Activated CD4-positive, alpha-beta T cell treated with anti-CD3 and anti-CD28 coated beads for 36 hours (primary cell): ENCODE results near the gene GPR149. TPM values are rescaled to one million over a fixed set of nuclear protein-coding genes. Genes with fewer than 3 reads are reported as not detected.

Source experiments
- ATAC-seq: fragments of 200-7000 bp; cut with Tn5 transposase; one replicate; pipeline ENCODE4 v1.10.0; 2021; ENCODE audit warnings: mild to moderate bottlenecking, moderate library complexity
- CTCF ChIA-PET: fragments of 350-600 bp; sonication (Branson Sonifier 250); formaldehyde crosslinking; loops from one replicate; lab custom pipeline; 2021; ENCODE audit warnings: antibody characterized with exemption; lab: Charles Lee
- POLR2A ChIA-PET: fragments of 350-600 bp; sonication (Branson Sonifier 250); formaldehyde crosslinking; loops from one replicate; lab custom pipeline; 2021; ENCODE audit warnings: antibody characterized with exemption, inconsistent platforms; lab: Charles Lee
- DNase-seq: peaks from one replicate; pipeline ENCODE4 v3.0.0-alpha.2; 2020
- H3K27ac Mint-ChIP-seq: one replicate; pipeline ENCODE4 v1.8.0; 2021; ENCODE audit warnings: mixed read lengths
- H3K27me3 Mint-ChIP-seq: one replicate; pipeline ENCODE4 v1.8.0; 2021; ENCODE audit warnings: mixed read lengths
- H3K36me3 Mint-ChIP-seq: one replicate; pipeline ENCODE4 v1.8.0; 2021; ENCODE audit warnings: low read depth, mixed read lengths
- H3K4me1 Mint-ChIP-seq: one replicate; pipeline ENCODE4 v1.8.0; 2021; ENCODE audit warnings: mixed read lengths
- H3K4me3 Mint-ChIP-seq: one replicate; pipeline ENCODE4 v1.8.0; 2021; ENCODE audit warnings: mild to moderate bottlenecking, moderate library complexity, mixed read lengths
- H3K9me3 Mint-ChIP-seq: one replicate; pipeline ENCODE4 v1.8.0; 2021; ENCODE audit warnings: low read depth, mixed read lengths
- intact Hi-C, 2 experiments: fragments of 100-400 bp; cut with DNase I in 1 of 2; cut with micrococcal nuclease in 1 of 2; formaldehyde crosslinking; loops; one replicate each; pipeline versions ENCODE4 v1.14.2 to v1.15.1; 2022 to 2024; cut with DNase I, micrococcal nuclease
- total RNA-seq, 2 experiments: library from RNA; stranded (reverse); gene quantifications; one replicate each; pipeline ENCODE4 v1.2.3, GENCODE V29; 2021

GPR149 gene
- total RNA-seq, 2 experiments from 2014 or later: not detected

- H3K4me3 Mint-ChIP-seq: no peak overlapping the region
- ChIA-PET POLR2A (no interaction called here), CTCF (interaction anchor here (0.7 to 1.2 kb wide), 2 partner anchors 10 to 988 kb away, joined by 3 read pairs; no protein-coding TSS in a partner anchor)
- intact Hi-C loops: loop anchor here (1.0 to 10.0 kb wide), 3 partner anchors 988 to 1368 kb away; no protein-coding TSS in a partner anchor
- H3K4me1 Mint-ChIP-seq: no peaks in the 10 kb centered on the region
- ATAC-seq (no peak), DNase-seq (no peak)
- no peak overlapping the region for H3K27ac Mint-ChIP-seq
- H3K9me3 Mint-ChIP-seq: no peaks in the 10 kb centered on the region
- H3K36me3 Mint-ChIP-seq: no peaks in the 10 kb centered on the region
- peaks cover 18% of the 10 kb centered on the region for H3K27me3 Mint-ChIP-seq
These were observed 95.0 kb downstream of the GPR149 start for GRCh38 chr3:154334973-154335420.

- Mint-ChIP-seq H3K4me1 (peaks cover 11% of the 10 kb centered on the region), H3K36me3 (peaks cover 3% of the 10 kb centered on the region), H3K4me3 (no peak overlapping the region), H3K9me3 (no peaks in the 10 kb centered on the region), H3K27ac (no peak overlapping the region), H3K27me3 (peaks cover 5% of the 10 kb centered on the region)
- intact Hi-C loops: no loop called here
- CTCF ChIA-PET: interaction anchor here (0.5 to 1.7 kb wide), 2 partner anchors 76 to 82 kb away, joined by 3 to 4 read pairs; no protein-coding TSS in a partner anchor
- DNase-seq (no peak), ATAC-seq (no peak)
- POLR2A ChIA-PET: no interaction called here
These were observed 102.1 kb downstream of the GPR149 start for GRCh38 chr3:154327871-154328270.

- CTCF ChIA-PET: interaction anchor here (0.7 to 0.9 kb wide), 2 partner anchors 10 to 178 kb away, joined by 3 read pairs; no protein-coding TSS in a partner anchor
- Mint-ChIP-seq H3K9me3 (no peaks in the 10 kb centered on the region), H3K36me3 (peaks cover 14% of the 10 kb centered on the region)
These were observed 105.1 kb downstream of the GPR149 start for GRCh38 chr3:154324919-154325318.

GRCh38 chr3:154323891-154324738 lies 105.9 kb downstream of the GPR149 start, which contains the start of gene DHX36:
Gene DHX36 (minus strand): TSS chr3:154324487. CDS start chr3:154324416, 71 bp downstream.
- intact Hi-C loops: loop anchor here (1.0 to 5.0 kb wide), 6 partner anchors 203 to 1547 kb away; partner anchors contain the start of genes GMPS (in 2 of the 2), SLC33A1 (in 2 of the 2) and ARHGEF26 (in 1 of the 2)
- ChIA-PET CTCF (interaction anchor here (0.7 kb wide), 1 partner anchor 179 kb away, joined by 3 read pairs; no protein-coding TSS in a partner anchor), POLR2A (no interaction called here)
- H3K36me3 Mint-ChIP-seq: peaks cover 14% of the 10 kb centered on the region
- H3K4me3 Mint-ChIP-seq: peak within 1 kb of the TSS; percentile 85
- H3K27me3 Mint-ChIP-seq: no peaks in the 10 kb centered on the region
- DNase-seq: peak; percentile 93
- peak; percentile 91 for ATAC-seq
- H3K27ac Mint-ChIP-seq: peak within 1 kb of the TSS; percentile 97
- H3K4me1 Mint-ChIP-seq: peaks cover 25% of the 10 kb centered on the region
- H3K9me3 Mint-ChIP-seq: no peaks in the 10 kb centered on the region

More at GRCh38 chr3:154324919-154325318, 105.1 kb downstream of the GPR149 start:
- no peaks in the 10 kb centered on the region for H3K27me3 Mint-ChIP-seq
- DNase-seq: no peak
- no peak for ATAC-seq
- POLR2A ChIA-PET: no interaction called here
- H3K4me1 Mint-ChIP-seq: peaks cover 25% of the 10 kb centered on the region
- intact Hi-C loops: loop anchor here (1.0 to 5.0 kb wide), 6 partner anchors 204 to 1546 kb away; partner anchors contain the start of genes GMPS (in 2 of the 2), SLC33A1 (in 2 of the 2) and ARHGEF26 (in 1 of the 2)
- peak overlapping the region; percentile 97 for H3K27ac Mint-ChIP-seq
- H3K4me3 Mint-ChIP-seq: peak overlapping the region; percentile 85

GRCh38 chr3:154316974-154317767 lies 112.8 kb downstream of the GPR149 start:
- H3K27ac Mint-ChIP-seq: peak overlapping the region; percentile 72
- ATAC-seq (peak; percentile 64), DNase-seq (no peak)
- H3K4me3 Mint-ChIP-seq: no peak overlapping the region
- POLR2A ChIA-PET: no interaction called here
- intact Hi-C loops: loop anchor here in 1 of 2 experiments (5.0 kb wide), 1 partner anchor 45 kb away; no protein-coding TSS in a partner anchor
- CTCF ChIA-PET: no interaction called here
- H3K9me3 Mint-ChIP-seq: no peaks in the 10 kb centered on the region
- no peaks in the 10 kb centered on the region for H3K27me3 Mint-ChIP-seq
- H3K36me3 Mint-ChIP-seq: peaks cover 44% of the 10 kb centered on the region
- H3K4me1 Mint-ChIP-seq: peaks cover 33% of the 10 kb centered on the region

- Mint-ChIP-seq H3K4me1 (peaks cover 25% of the 10 kb centered on the region), H3K36me3 (peaks cover 47% of the 10 kb centered on the region), H3K27ac (no peak overlapping the region), H3K9me3 (no peaks in the 10 kb centered on the region), H3K4me3 (no peak overlapping the region), H3K27me3 (no peaks in the 10 kb centered on the region)
- DNase-seq (no peak), ATAC-seq (no peak)
- CTCF ChIA-PET: interaction anchor here (0.6 to 3.5 kb wide), 3 partner anchors 10 to 174 kb away, joined by 3 to 11 read pairs (median 4); no protein-coding TSS in a partner anchor
- intact Hi-C loops: no loop called here
- POLR2A ChIA-PET: no interaction called here
These were observed 115.8 kb downstream of the GPR149 start for GRCh38 chr3:154314152-154314551.

GRCh38 chr3:154310840-154311239 lies 119.2 kb downstream of the GPR149 start:
- ATAC-seq (peak; percentile 49), DNase-seq (no peak)
- intact Hi-C loops: no loop called here
- Mint-ChIP-seq H3K27me3 (no peaks in the 10 kb centered on the region), H3K36me3 (peaks cover 54% of the 10 kb centered on the region), H3K9me3 (no peaks in the 10 kb centered on the region), H3K4me1 (peaks cover 23% of the 10 kb centered on the region), H3K27ac (no peak overlapping the region), H3K4me3 (no peak overlapping the region)
- POLR2A ChIA-PET: no interaction called here
- CTCF ChIA-PET: no interaction called here

GRCh38 chr3:154307363-154307762 lies 122.6 kb downstream of the GPR149 start:
- Mint-ChIP-seq H3K27ac (peak overlapping the region; percentile 51), H3K27me3 (no peaks in the 10 kb centered on the region), H3K36me3 (peaks cover 48% of the 10 kb centered on the region)

GRCh38 chr3:154304936-154305335 lies 125.1 kb downstream of the GPR149 start:
- POLR2A ChIA-PET: no interaction called here
- H3K36me3 Mint-ChIP-seq: peaks cover 58% of the 10 kb centered on the region
- ATAC-seq: no peak

More at GRCh38 chr3:154307363-154307762, 122.6 kb downstream of the GPR149 start:
- ChIA-PET CTCF (interaction anchor here (0.6 kb wide), 1 partner anchor 297 kb away, joined by 3 read pairs; no protein-coding TSS in a partner anchor), POLR2A (no interaction called here)
- no peaks in the 10 kb centered on the region for H3K9me3 Mint-ChIP-seq
- intact Hi-C loops: no loop called here
- ATAC-seq (peak; percentile 19), DNase-seq (no peak)
- H3K4me3 Mint-ChIP-seq: no peak overlapping the region
- peaks cover 16% of the 10 kb centered on the region for H3K4me1 Mint-ChIP-seq

GRCh38 chr3:154304116-154304786 lies 125.7 kb downstream of the GPR149 start:
- Mint-ChIP-seq H3K27me3 (no peaks in the 10 kb centered on the region), H3K36me3 (peaks cover 56% of the 10 kb centered on the region), H3K4me3 (no peak overlapping the region), H3K27ac (no peak overlapping the region), H3K4me1 (peaks cover 14% of the 10 kb centered on the region), H3K9me3 (no peaks in the 10 kb centered on the region)
- CTCF ChIA-PET: interaction anchor here (0.6 to 1.5 kb wide), 2 partner anchors 9 to 396 kb away, joined by 3 to 4 read pairs; no protein-coding TSS in a partner anchor
- DNase-seq (no peak), ATAC-seq (no peak)
- intact Hi-C loops: no loop called here
- POLR2A ChIA-PET: no interaction called here

More at GRCh38 chr3:154304936-154305335, 125.1 kb downstream of the GPR149 start:
- CTCF ChIA-PET: interaction anchor here (0.6 to 1.5 kb wide), 2 partner anchors 9 to 396 kb away, joined by 3 to 4 read pairs; no protein-coding TSS in a partner anchor
- no peak overlapping the region for H3K4me3 Mint-ChIP-seq
- no peak for DNase-seq
- H3K27me3 Mint-ChIP-seq: no peaks in the 10 kb centered on the region
- peaks cover 16% of the 10 kb centered on the region for H3K4me1 Mint-ChIP-seq
- H3K27ac Mint-ChIP-seq: no peak overlapping the region
- H3K9me3 Mint-ChIP-seq: no peaks in the 10 kb centered on the region
- intact Hi-C loops: no loop called here
